ACC112 (cell line): ENCODE data around the gene ZNF841.

Experiments
- H2AFZ ChIP-seq: fragments of 200-600 bp; sonication (generic); one replicate; pipeline ENCODE4 v1.6.0; 2017; ENCODE audit warnings: antibody characterized with exemption, low read length; ENCODE audit not compliant: unreplicated experiment
- H3K27ac ChIP-seq: fragments of 200-600 bp; sonication (generic); 2 replicates; pipeline ENCODE4 v1.5.1; 2014; ENCODE audit warnings: low read depth, mild to moderate bottlenecking, antibody characterized with exemption, low read length, moderate library complexity
- H3K27me3 ChIP-seq: fragments of 200-600 bp; sonication (generic); 2 replicates; pipeline ENCODE4 v1.6.1; 2014; ENCODE audit warnings: mild to moderate bottlenecking, antibody characterized with exemption, low read length, moderate library complexity, mixed read lengths; ENCODE audit not compliant: insufficient read depth
- H3K36me3 ChIP-seq: fragments of 200-600 bp; sonication (generic); 2 replicates; pipeline ENCODE4 v1.6.1; 2016; ENCODE audit warnings: mild to moderate bottlenecking, antibody characterized with exemption, low read length, moderate library complexity, mixed read lengths; ENCODE audit not compliant: insufficient read depth
- H3K4me1 ChIP-seq: fragments of 200-600 bp; sonication (generic); one replicate; pipeline ENCODE4 v1.6.1; 2016; ENCODE audit warnings: low read length, mixed read lengths; ENCODE audit not compliant: insufficient read depth, unreplicated experiment, control insufficient read depth
- H3K4me3 ChIP-seq: fragments of 200-600 bp; sonication (generic); 2 replicates; pipeline ENCODE4 v1.5.1; 2014; ENCODE audit warnings: mild to moderate bottlenecking, low read depth, low read length
- H3K79me2 ChIP-seq: fragments of 200-600 bp; sonication (generic); one replicate; pipeline ENCODE4 v1.6.0; 2016; ENCODE audit warnings: low read length; ENCODE audit not compliant: control insufficient read depth, unreplicated experiment, insufficient read depth

The ZNF841 gene

GRCh38 chr19:52095172-52096014 is at the start of gene ZNF841:
Gene ZNF841, minus strand, starts transcription at chr19:52095765. Its CDS starts 10,964 bp downstream, at chr19:52084801.
- Histone ChIP-seq H3K27ac (peak within 1 kb of the TSS; percentile 76), H3K4me3 (peak within 1 kb of the TSS; percentile 93), H2AFZ (peak within 1 kb of the TSS; percentile 52), H3K79me2 (peaks cover 48% of the 10 kb centered on the region), H3K27me3 (no peaks in the 10 kb centered on the region), H3K36me3 (peaks cover 28% of the 10 kb centered on the region), H3K4me1 (peaks cover 5% of the 10 kb centered on the region)

- no peak overlapping the region for H3K4me3 ChIP-seq
- H2AFZ ChIP-seq, result no peak overlapping the region
- peaks cover 4% of the 10 kb centered on the region for H3K4me1 ChIP-seq
- 0 out of 2 replicates have a peak, but pooled peaks cover 3% of the 10 kb centered on the region for H3K36me3 ChIP-seq
- no peak overlapping the region for H3K27ac ChIP-seq
- peaks cover 14% of the 10 kb centered on the region for H3K79me2 ChIP-seq
- no peaks in the 10 kb centered on the region for H3K27me3 ChIP-seq
Measured at GRCh38 chr19:52142001-52142595, 46.5 kb upstream of the ZNF841 start.

- Histone ChIP-seq H3K79me2 (peaks cover 20% of the 10 kb centered on the region), H3K4me1 (peaks cover 4% of the 10 kb centered on the region), H3K4me3 (no peak overlapping the region), H3K27ac (no peak overlapping the region), H3K27me3 (no peaks in the 10 kb centered on the region), H2AFZ (no peak overlapping the region), H3K36me3 (0 out of 2 replicates have a peak, but pooled peaks cover 3% of the 10 kb centered on the region)
Measured at GRCh38 chr19:52141203-52141602, 45.6 kb upstream of the ZNF841 start.

GRCh38 chr19:52140032-52140710 is 44.6 kb upstream of the ZNF841 start:
- Histone ChIP-seq H3K27ac (0 out of 2 replicates have a peak overlapping the region, but pooled peaks have one; percentile 33), H3K4me3 (peak overlapping the region; percentile 99), H2AFZ (peak overlapping the region; percentile 93), H3K4me1 (peaks cover 4% of the 10 kb centered on the region), H3K27me3 (no peaks in the 10 kb centered on the region), H3K36me3 (0 out of 2 replicates have a peak, but pooled peaks cover 3% of the 10 kb centered on the region), H3K79me2 (peaks cover 26% of the 10 kb centered on the region)

- H3K4me3 ChIP-seq, result peak within 1 kb of the TSS; percentile 99
- H3K79me2 ChIP-seq, result peaks cover 32% of the 10 kb centered on the region
- H3K27ac ChIP-seq, result peak within 1 kb of the TSS; percentile 84
- peak within 1 kb of the TSS; percentile 95 for H2AFZ ChIP-seq
- peaks cover 4% of the 10 kb centered on the region for H3K4me1 ChIP-seq
- H3K36me3 ChIP-seq, result peaks cover 6% of the 10 kb centered on the region; the same call in 1 of the 2 replicates
- H3K27me3 ChIP-seq, result no peaks in the 10 kb centered on the region
Measured at GRCh38 chr19:52139252-52140031, 43.9 kb upstream of the ZNF841 start, which contains the start of gene ZNF616. Gene ZNF616, minus strand, starts transcription at chr19:52139938. Its CDS starts 9,426 bp downstream, at chr19:52130512.

- Histone ChIP-seq H3K4me1 (peaks cover 4% of the 10 kb centered on the region), H3K27me3 (no peaks in the 10 kb centered on the region), H3K79me2 (peaks cover 32% of the 10 kb centered on the region), H3K36me3 (peaks cover 12% of the 10 kb centered on the region; the same call in 1 of the 2 replicates), H2AFZ (peak overlapping the region; percentile 41), H3K4me3 (peak overlapping the region; percentile 99), H3K27ac (peak overlapping the region; percentile 84)
Measured at GRCh38 chr19:52138983-52139251, 43.4 kb upstream of the ZNF841 start.

GRCh38 chr19:52138278-52138982 is 42.9 kb upstream of the ZNF841 start:
- H3K4me3 ChIP-seq, result peak overlapping the region; percentile 99
- H3K4me1 ChIP-seq, result peaks cover 4% of the 10 kb centered on the region
- H3K27me3 ChIP-seq, result no peaks in the 10 kb centered on the region
- peaks cover 12% of the 10 kb centered on the region; the same call in 1 of the 2 replicates for H3K36me3 ChIP-seq
- H3K79me2 ChIP-seq, result peaks cover 32% of the 10 kb centered on the region
- peak overlapping the region; percentile 41 for H2AFZ ChIP-seq
- H3K27ac ChIP-seq, result peak overlapping the region; percentile 84; the same call in 1 of the 2 replicates

GRCh38 chr19:52120286-52120685 is 24.7 kb upstream of the ZNF841 start:
- no peak overlapping the region for H2AFZ ChIP-seq
- no peak overlapping the region for H3K27ac ChIP-seq
- H3K27me3 ChIP-seq, result no peaks in the 10 kb centered on the region
- H3K4me1 ChIP-seq, result no peaks in the 10 kb centered on the region
- peaks cover 95% of the 10 kb centered on the region for H3K36me3 ChIP-seq
- no peak overlapping the region for H3K4me3 ChIP-seq
- no peaks in the 10 kb centered on the region for H3K79me2 ChIP-seq

GRCh38 chr19:52115526-52116053 is 20.0 kb upstream of the ZNF841 start:
- H3K27me3 ChIP-seq, result no peaks in the 10 kb centered on the region
- H3K27ac ChIP-seq, result no peak overlapping the region
- peaks cover 71% of the 10 kb centered on the region for H3K36me3 ChIP-seq
- H3K79me2 ChIP-seq, result no peaks in the 10 kb centered on the region
- no peak overlapping the region for H3K4me3 ChIP-seq
- H2AFZ ChIP-seq, result no peak overlapping the region
- no peaks in the 10 kb centered on the region for H3K4me1 ChIP-seq
